B cell (primary cell): Measurements from ENCODE around the gene TCN2.

Source experiments
- EZH2 ChIP-seq: IDR thresholded peaks from 2 replicates; pipeline ENCODE4 v1.6.1; 2012; ENCODE audit warnings: borderline replicate concordance, low read depth, mild to moderate bottlenecking, moderate library complexity, low read length; ENCODE audit not compliant: insufficient read depth, poor library complexity, severe bottlenecking
- TF ChIP-seq, protein P1 (sequence below): fragments of 200-600 bp; IDR thresholded peaks from one replicate; pipeline ENCODE4 v1.8.0; 2022; ENCODE audit warnings: antibody characterized with exemption, mild to moderate bottlenecking

DNA sequence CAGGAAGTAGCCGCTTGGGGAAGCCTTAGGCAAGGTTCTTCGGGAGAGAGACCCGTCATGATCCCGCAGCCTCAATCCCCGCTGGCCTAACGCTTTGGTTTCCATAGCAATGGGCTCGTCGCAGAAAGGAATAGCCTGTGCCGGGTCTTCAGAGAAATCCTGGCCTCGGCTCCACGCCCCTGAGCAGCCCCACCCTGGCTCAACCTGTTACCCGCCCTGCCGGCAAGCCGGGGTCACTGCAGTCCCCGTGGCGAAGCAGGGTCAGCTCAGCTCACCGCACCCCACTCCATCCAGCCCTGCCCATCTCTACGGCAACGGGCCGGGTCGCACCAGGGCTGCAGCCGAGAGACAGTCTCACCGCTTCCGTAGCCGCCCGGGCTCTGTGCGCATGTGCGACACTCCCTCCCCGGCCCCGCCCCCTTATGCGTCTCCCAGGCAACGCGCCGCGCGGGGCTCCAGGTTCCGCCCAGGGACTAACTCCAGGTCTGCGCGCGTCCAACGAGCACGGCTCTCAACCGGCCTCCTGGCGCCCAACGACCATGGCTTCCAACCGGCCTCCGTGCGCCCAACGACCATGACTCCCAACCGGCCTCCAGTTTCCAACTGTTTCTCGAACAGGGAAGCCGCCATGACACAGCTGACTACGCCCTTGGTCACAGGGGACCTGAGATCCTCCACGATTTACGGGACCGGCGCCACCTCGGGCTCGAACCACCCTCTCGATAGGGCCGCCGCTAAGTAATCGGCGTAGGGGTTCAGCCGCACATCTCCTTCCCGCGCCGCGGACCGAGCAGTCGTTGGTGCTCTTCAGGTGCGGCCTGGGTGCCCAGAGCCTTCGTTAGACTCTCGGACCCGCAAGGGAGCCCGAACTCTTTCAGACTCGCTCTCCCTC is 60.8 kb downstream of the TCN2 start, which contains the start of gene DUSP18:
- TF ChIP-seq, protein P1, sequence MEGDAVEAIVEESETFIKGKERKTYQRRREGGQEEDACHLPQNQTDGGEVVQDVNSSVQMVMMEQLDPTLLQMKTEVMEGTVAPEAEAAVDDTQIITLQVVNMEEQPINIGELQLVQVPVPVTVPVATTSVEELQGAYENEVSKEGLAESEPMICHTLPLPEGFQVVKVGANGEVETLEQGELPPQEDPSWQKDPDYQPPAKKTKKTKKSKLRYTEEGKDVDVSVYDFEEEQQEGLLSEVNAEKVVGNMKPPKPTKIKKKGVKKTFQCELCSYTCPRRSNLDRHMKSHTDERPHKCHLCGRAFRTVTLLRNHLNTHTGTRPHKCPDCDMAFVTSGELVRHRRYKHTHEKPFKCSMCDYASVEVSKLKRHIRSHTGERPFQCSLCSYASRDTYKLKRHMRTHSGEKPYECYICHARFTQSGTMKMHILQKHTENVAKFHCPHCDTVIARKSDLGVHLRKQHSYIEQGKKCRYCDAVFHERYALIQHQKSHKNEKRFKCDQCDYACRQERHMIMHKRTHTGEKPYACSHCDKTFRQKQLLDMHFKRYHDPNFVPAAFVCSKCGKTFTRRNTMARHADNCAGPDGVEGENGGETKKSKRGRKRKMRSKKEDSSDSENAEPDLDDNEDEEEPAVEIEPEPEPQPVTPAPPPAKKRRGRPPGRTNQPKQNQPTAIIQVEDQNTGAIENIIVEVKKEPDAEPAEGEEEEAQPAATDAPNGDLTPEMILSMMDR, result peak; percentile 41
- no peak for TF ChIP-seq EZH2
